ENCODE data around the gene ADAMTS17. TPM values are rescaled to one million over a fixed set of nuclear protein-coding genes. Genes with fewer than 3 reads are reported as not detected.

The ADAMTS17 gene
- total RNA-seq, 1 donor from 2014 or later: 2.1 TPM

DNA sequence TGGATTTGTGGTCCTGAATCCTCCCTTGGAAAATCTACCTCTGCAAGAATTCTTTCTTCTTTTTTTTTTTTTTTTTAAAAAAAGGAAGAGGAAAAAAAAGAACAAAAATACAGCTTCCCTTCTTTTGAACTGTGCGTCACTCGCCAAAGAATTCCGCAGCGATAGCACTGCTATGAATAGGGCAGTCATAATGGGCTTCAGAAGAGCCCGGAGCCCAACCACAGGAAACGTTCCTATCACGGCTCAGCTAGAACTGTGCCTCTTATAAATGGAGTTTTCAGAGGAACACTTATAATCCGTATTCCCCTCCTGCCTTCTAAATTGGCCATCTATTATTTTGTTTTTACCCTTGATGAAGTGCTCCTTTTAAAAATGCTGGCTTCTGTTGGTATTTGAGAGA, 227.7 kb downstream of the ADAMTS17 start:
- intact Hi-C loops (cut with micrococcal nuclease): loop anchor here (5.0 kb wide), 2 partner anchors 218 to 488 kb away; partner anchors contain the start of genes ASB7 and LINS1

- intact Hi-C loops (cut with micrococcal nuclease): loop anchor here (5.0 kb wide), 2 partner anchors 219 to 489 kb away; partner anchors contain the start of genes ASB7 and LINS1
Measured at GRCh38 chr15:100113351-100114080, 228.3 kb downstream of the ADAMTS17 start.

DNA sequence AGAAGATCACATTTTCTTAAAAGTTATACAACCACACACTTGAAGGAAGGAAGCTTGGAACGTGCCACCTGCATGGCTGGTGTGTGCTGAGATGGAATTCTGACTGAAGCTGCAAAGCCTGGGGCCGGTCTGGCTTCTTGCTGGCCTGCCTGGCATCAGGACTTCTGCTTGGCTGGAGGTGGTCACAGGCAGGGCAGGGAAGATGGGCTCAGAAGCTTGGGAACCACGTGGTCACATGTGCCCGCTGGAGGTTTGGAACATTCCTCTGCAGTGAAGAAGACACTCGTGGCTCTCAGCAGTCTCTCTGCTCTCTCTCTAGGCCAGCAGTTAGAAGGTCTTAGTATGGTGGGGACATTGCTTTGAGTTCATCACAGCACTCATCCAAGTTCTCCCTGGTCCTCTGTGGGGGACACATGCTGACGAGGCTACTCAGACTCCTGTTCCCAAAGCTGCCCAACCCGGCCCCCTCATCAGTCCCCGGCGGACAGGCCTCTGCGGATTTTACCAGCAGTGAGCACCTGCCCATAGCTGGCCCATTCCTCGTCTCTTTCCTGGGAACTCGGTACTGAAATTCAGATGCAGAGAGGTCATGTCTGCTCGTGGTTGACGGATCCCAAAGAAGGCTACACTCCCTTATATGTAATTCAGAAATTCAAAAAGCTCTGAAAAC, 229.0 kb downstream of the ADAMTS17 start:
- intact Hi-C loops (cut with micrococcal nuclease): loop anchor here (5.0 kb wide), 2 partner anchors 220 to 490 kb away; partner anchors contain the start of genes ASB7 and LINS1

GRCh38 chr15:100112061-100112420, 229.7 kb downstream of the ADAMTS17 start:
- intact Hi-C loops (cut with micrococcal nuclease): loop anchor here (5.0 kb wide), 2 partner anchors 220 to 490 kb away; partner anchors contain the start of genes ASB7 and LINS1

DNA sequence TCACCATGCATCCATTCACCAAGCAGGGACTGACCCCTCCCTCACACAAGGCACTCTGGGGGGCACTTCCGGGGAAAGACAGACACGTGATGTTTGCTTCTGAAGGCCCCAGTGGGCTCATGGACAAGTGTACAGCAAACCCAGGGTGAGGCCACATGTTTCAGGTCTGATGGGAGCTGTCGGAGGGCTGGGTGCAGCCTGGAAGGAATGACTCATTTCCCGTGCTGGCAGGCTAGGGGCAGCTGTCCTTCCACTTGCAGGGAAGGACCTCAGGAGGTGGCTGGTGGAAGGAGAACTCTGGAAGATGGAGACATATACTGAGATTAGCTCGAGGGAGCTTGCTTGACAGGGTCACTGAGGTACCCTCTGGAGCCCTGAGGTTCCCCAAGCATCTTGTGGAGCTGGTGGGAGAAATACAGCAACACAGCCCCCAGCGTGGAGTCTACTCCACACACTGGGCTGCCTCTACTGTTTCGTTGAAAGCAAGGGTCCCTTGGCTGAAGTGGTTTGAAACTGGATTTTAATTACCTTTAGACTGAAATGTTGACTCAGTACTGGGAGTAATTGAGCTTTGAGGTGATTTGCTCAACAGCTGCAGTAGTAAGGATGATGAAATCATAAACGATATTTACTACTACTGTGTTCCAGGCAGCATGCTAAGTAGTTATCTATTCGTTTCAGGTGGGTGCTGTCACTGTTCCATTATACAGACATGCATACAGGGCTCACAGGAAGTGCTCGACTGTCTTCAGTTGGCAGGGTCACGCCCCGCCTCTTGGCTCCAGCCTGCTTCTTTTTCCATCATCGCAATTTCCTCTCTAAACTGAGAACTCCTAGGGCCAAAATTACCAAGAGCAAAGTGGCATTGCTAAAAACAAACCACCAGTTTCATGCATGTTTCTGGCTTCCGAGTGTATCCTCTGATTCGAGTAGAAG, 230.4 kb downstream of the ADAMTS17 start:
- intact Hi-C loops (cut with micrococcal nuclease): loop anchor here (5.0 kb wide), 2 partner anchors 221 to 491 kb away; partner anchors contain the start of genes ASB7 and LINS1

GRCh38 chr15:100109486-100110035, 232.2 kb downstream of the ADAMTS17 start:
- intact Hi-C loops (cut with micrococcal nuclease): loop anchor here (5.0 to 10.0 kb wide), 3 partner anchors 55 to 493 kb away; partner anchors contain the start of genes ASB7 and LINS1

GRCh38 chr15:100108846-100109245, 232.9 kb downstream of the ADAMTS17 start:
- intact Hi-C loops (cut with micrococcal nuclease): loop anchor here (10.0 kb wide), 1 partner anchor 54 kb away; no protein-coding TSS in a partner anchor

- intact Hi-C loops (cut with micrococcal nuclease): loop anchor here (10.0 kb wide), 1 partner anchor 54 kb away; no protein-coding TSS in a partner anchor
Measured at GRCh38 chr15:100108346-100108745, 233.4 kb downstream of the ADAMTS17 start.

DNA sequence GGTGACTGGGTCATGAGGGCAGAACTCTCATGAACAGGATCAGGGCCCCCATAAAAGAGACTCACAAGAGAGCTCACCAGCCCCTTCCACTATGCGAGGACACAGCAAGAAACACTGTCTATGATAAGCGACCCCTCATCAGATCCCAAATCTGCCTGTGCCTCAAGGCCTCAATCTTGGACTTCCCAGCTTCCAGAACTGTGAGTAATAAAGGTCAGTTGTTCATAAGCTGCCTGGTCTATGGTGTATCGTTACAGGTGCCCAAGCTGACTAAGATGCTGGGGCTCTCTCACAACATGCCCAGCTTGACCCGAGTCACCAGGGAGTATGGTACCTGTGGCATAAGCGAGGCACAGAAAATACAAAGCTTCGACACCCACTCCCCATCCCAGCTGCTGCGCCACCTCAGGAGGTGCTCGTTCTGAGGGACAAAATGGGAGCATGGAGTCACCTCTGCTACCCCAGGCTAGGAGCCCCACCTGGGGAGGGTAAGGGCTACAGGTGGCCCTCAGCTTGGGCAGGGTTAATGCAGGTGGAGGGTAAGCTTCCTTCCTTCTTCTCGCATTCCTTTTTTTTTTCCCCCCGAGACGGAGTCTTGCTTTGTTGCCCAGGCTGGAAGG, 234.1 kb downstream of the ADAMTS17 start:
- intact Hi-C loops (cut with micrococcal nuclease): loop anchor here (10.0 kb wide), 1 partner anchor 53 kb away; no protein-coding TSS in a partner anchor

DNA sequence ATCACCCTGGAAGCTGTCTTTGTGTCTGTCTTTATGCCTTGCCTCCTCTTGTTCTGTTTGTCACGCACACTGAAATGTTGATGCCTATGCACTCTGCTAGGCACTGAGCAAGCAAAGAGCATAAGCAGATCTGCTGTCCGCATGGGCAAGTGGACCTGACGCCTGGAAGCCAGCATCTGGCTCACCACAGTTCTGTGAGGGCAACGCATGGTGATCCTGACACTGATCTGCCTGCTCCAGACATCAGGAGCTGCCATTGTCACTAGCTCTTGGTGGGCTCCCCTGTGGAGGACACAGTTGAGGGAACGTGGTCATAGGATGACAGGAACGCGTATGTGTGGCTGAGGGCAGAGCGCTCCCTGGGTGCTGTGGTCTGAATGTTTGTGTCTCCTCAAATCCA, 234.6 kb downstream of the ADAMTS17 start:
- intact Hi-C loops (cut with micrococcal nuclease): loop anchor here (10.0 kb wide), 1 partner anchor 52 kb away; no protein-coding TSS in a partner anchor

- intact Hi-C loops (cut with micrococcal nuclease): loop anchor here (10.0 kb wide), 1 partner anchor 52 kb away; no protein-coding TSS in a partner anchor
Measured at GRCh38 chr15:100106732-100107131, 235.0 kb downstream of the ADAMTS17 start.

DNA sequence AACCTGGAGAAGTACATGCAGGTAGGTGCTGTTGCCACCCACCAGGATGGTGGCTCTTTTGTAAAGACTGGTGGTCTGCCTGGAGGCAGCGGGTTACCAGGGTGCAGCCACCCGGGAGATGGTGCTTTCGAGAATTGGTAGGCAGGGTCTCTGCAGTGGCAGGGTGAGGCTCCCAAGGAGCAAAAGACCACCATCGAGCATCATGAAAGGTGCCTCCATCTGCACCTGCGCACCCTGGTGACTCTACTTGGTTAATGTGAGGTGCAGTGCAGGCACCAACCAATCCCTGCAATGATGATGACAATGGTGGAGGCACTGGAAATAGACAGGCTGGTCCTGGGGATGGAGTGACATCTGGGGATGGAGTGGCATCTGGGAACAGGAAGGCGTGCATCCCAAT, 236.7 kb downstream of the ADAMTS17 start:
- intact Hi-C loops (cut with micrococcal nuclease): loop anchor here (10.0 kb wide), 1 partner anchor 50 kb away; no protein-coding TSS in a partner anchor

DNA sequence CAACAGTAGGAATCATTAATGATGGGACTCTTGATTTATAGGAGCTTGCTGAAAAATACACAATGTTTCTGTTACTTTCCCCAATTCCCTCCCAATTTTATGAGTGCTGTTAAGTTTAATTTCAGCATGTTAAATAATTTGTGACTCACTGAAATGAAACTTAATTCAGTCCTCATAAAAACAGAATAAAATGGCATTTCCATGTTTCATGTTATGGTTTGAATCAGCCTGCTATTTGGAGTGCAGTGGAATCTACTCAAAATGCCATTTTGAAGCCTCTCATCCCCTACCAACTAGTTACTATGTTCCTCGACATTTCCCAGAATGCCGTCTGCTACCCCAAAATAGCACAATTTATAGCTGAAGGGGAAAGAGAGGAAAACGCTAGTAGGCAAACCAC, 237.5 kb downstream of the ADAMTS17 start:
- intact Hi-C loops (cut with micrococcal nuclease): loop anchor here (10.0 kb wide), 1 partner anchor 49 kb away; no protein-coding TSS in a partner anchor

DNA sequence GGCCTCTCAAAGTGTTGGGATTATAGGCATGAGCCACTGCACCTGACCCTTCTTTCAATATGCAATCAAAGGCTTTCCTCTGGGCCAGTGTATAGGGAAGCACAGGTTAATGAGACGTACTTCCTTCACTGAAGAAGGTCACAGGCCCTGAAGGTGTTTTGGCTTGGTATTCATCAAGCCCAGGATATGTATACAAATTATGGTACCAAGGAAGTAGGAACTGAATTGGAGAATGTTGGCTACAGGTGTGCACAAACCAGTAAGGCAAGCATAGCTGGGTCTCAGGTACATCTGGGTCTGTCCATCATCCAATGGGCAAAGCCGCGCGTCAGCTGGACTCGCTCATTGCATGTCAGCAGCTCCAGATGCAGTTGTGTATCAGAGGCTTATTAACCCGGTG, 237.9 kb downstream of the ADAMTS17 start:
- intact Hi-C loops (cut with micrococcal nuclease): loop anchor here (10.0 kb wide), 1 partner anchor 49 kb away; no protein-coding TSS in a partner anchor

DNA sequence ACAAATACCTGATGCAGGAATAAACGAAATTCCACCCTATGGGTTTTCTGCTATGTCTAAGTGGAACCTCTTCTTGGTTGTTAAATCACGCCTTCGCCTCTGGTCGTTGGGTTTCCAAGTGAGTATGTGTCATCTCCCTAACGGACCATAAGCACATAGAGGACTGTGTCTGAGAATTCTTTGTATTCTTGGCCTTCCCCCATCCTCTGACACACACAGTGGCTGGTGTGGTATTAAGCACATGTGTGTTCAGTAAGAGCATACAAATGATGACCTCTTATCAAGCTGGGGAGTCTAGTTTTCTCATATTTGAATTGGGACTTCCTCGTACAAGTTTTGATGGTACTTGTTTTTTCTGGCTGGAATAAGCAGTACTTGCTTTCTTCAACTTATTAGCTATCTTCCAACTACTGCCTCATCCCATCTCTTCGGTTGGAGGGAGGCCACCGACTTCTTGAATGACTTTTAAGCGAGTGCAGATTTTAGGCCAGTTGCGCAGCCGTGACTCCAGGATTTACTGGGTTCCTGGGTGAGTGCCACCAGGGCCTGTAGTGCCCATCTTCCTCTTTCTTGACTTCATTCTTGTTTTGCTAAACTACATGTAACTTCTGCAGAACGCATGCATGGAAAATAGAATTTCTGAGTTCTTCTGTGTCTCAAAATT, 240.2 kb downstream of the ADAMTS17 start:
- intact Hi-C loops (cut with micrococcal nuclease): loop anchor here (10.0 kb wide), 1 partner anchor 47 kb away; no protein-coding TSS in a partner anchor

GRCh38 chr15:100100926-100101325, 240.8 kb downstream of the ADAMTS17 start:
- intact Hi-C loops (cut with micrococcal nuclease): loop anchor here (10.0 kb wide), 1 partner anchor 46 kb away; no protein-coding TSS in a partner anchor

DNA sequence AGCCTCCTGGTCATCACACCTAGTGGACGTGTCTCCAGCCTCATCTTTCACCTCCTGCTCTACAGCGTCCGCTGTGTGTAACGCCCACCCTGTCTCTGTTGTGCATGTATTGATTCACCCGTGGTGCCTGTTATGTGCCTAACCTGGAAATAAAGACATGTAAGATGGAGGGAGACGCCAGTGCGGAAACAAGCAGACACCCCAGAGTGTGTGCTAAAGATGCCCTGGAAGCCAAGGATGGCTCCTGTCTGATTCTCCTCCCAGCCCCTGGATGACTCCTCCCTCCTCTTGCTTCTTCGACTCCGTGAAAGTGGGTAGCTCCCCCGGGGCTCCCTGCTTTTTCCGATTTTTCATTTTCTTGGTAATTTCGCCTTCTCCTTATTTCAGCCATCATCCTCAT, 241.8 kb downstream of the ADAMTS17 start:
- intact Hi-C loops (cut with micrococcal nuclease): loop anchor here (10.0 kb wide), 1 partner anchor 45 kb away; no protein-coding TSS in a partner anchor

GRCh38 chr15:100098705-100099104, 243.1 kb downstream of the ADAMTS17 start:
- intact Hi-C loops (cut with micrococcal nuclease): no loop called here
